OCI-LY3 (cell line): ENCODE measurements around the gene OR52B2.

Source experiments
- H2AFZ ChIP-seq: fragments of 200-600, 300-600 bp; shearing (Covaris generic); 2 replicates; pipeline ENCODE4 v1.6.0; 2014; ENCODE audit warnings: antibody characterized with exemption, low read depth, low read length
- H3K27ac ChIP-seq: fragments of 200-600, 300-600 bp; sonication (generic); 2 replicates; pipeline ENCODE4 v1.5.1; 2014; ENCODE audit warnings: mild to moderate bottlenecking, low read length, moderate library complexity, mixed read lengths
- H3K27me3 ChIP-seq: fragments of 200-600, 300-600 bp; sonication (generic); 2 replicates; pipeline ENCODE4 v1.6.1; 2014; ENCODE audit warnings: low read depth, low read length, mixed read lengths
- H3K36me3 ChIP-seq: fragments of 200-600, 300-600 bp; sonication (generic); replicated peaks from 2 replicates; pipeline ENCODE3; 2014; ENCODE audit warnings: low read depth, low read length, mixed read lengths
- H3K4me1 ChIP-seq: fragments of 300-600, 200-600 bp; sonication (generic); 2 replicates; pipeline ENCODE4 v1.6.1; 2014; ENCODE audit warnings: low read length, mixed read lengths
- H3K4me2 ChIP-seq: fragments of 200-600, 300-600 bp; sonication (generic); 2 replicates; pipeline ENCODE4 v1.6.1; 2014; ENCODE audit warnings: low read length, mixed read lengths
- H3K4me3 ChIP-seq: fragments of 300-600, 200-600 bp; sonication (generic); 2 replicates; pipeline ENCODE4 v1.5.1; 2014; ENCODE audit warnings: antibody characterized with exemption, mild to moderate bottlenecking, low read length, moderate library complexity
- H3K79me2 ChIP-seq: fragments of 300-600, 200-600 bp; shearing (Covaris generic); 2 replicates; pipeline ENCODE4 v1.6.1; 2014; ENCODE audit warnings: mild to moderate bottlenecking, low read length, mixed read lengths
- H3K9ac ChIP-seq: fragments of 300-600, 200-600 bp; shearing (Covaris generic); 2 replicates; pipeline ENCODE4 v1.6.0; 2014; ENCODE audit warnings: mild to moderate bottlenecking, low read length, moderate library complexity
- H3K9me3 ChIP-seq: fragments of 200-600, 300-600 bp; shearing (Covaris generic); 2 replicates; pipeline ENCODE4 v1.6.1; 2014; ENCODE audit warnings: low read length, mixed read lengths; ENCODE audit not compliant: insufficient read depth
- H4K20me1 ChIP-seq: fragments of 200-600, 300-600 bp; sonication (generic); 2 replicates; pipeline ENCODE4 v1.6.1; 2016; ENCODE audit warnings: low read length, mixed read lengths; ENCODE audit not compliant: insufficient read depth
- CTCF ChIP-seq: fragments of 200-600, 300-600 bp; sonication (generic); IDR thresholded peaks from 2 replicates; pipeline ENCODE4 v1.5.1; 2014; ENCODE audit warnings: antibody characterized with exemption, low read length, low read depth
- EZH2phosphoT487 ChIP-seq: fragments of 200-600 bp; shearing (Covaris generic); IDR thresholded peaks from 2 replicates; pipeline ENCODE4 v1.6.1; 2018; ENCODE audit warnings: antibody characterized with exemption, mixed run types, low read depth

The OR52B2 gene

GRCh38 chr11:6205366-6205765, 35.2 kb upstream of the OR52B2 start, which contains the start of gene C11orf42:
TSS of gene C11orf42 (plus strand) at chr11:6205557. CDS start at chr11:6205616, 59 bp downstream.
- Histone ChIP-seq H3K9me3 (no peaks in the 10 kb centered on the region), H3K27ac (no peak within 1 kb of the TSS), H3K9ac (no peak within 1 kb of the TSS), H3K79me2 (no peaks in the 10 kb centered on the region), H4K20me1 (no peaks in the 10 kb centered on the region), H2AFZ (no peak within 1 kb of the TSS), H3K4me1 (peaks cover 6% of the 10 kb centered on the region), H3K4me2 (no peak within 1 kb of the TSS), H3K4me3 (no peak within 1 kb of the TSS), H3K27me3 (no peaks in the 10 kb centered on the region), H3K36me3 (no peaks in the 10 kb centered on the region)
- TF ChIP-seq CTCF, result no peak
- no peak for TF ChIP-seq EZH2phosphoT487

GRCh38 chr11:6204706-6205105, 34.6 kb upstream of the OR52B2 start:
- Histone ChIP-seq H2AFZ (no peak overlapping the region), H3K4me2 (no peak overlapping the region), H3K9ac (no peak overlapping the region), H3K9me3 (no peaks in the 10 kb centered on the region), H3K27me3 (no peaks in the 10 kb centered on the region), H3K4me1 (peaks cover 6% of the 10 kb centered on the region), H3K4me3 (no peak overlapping the region), H4K20me1 (no peaks in the 10 kb centered on the region), H3K27ac (no peak overlapping the region), H3K36me3 (no peaks in the 10 kb centered on the region), H3K79me2 (no peaks in the 10 kb centered on the region)
- no peak for TF ChIP-seq EZH2phosphoT487
- no peak for TF ChIP-seq CTCF

GRCh38 chr11:6203327-6203726, 33.2 kb upstream of the OR52B2 start:
- Histone ChIP-seq H3K79me2 (no peaks in the 10 kb centered on the region), H2AFZ (no peak overlapping the region), H4K20me1 (no peaks in the 10 kb centered on the region), H3K9ac (no peak overlapping the region), H3K4me2 (no peak overlapping the region), H3K27me3 (no peaks in the 10 kb centered on the region), H3K4me3 (no peak overlapping the region), H3K27ac (no peak overlapping the region), H3K9me3 (no peaks in the 10 kb centered on the region), H3K36me3 (no peaks in the 10 kb centered on the region), H3K4me1 (peaks cover 6% of the 10 kb centered on the region)
- TF ChIP-seq CTCF, result no peak
- no peak for TF ChIP-seq EZH2phosphoT487

- Histone ChIP-seq H2AFZ (no peak overlapping the region), H3K27me3 (no peaks in the 10 kb centered on the region), H3K4me3 (no peak overlapping the region), H3K27ac (no peak overlapping the region), H3K4me1 (peaks cover 6% of the 10 kb centered on the region), H3K9ac (no peak overlapping the region), H3K79me2 (no peaks in the 10 kb centered on the region), H3K4me2 (no peak overlapping the region), H4K20me1 (no peaks in the 10 kb centered on the region), H3K36me3 (no peaks in the 10 kb centered on the region), H3K9me3 (no peaks in the 10 kb centered on the region)
- TF ChIP-seq CTCF, result no peak
- no peak for TF ChIP-seq EZH2phosphoT487
These were observed 31.9 kb upstream of the OR52B2 start for GRCh38 chr11:6202041-6202440.
